GM21619 (cell line): ENCODE results near the gene DOCK3.
A peak's percentile ranks its signal among the peaks of the same experiment; 100 is the strongest.
"Not testable (repeated sequence)": the region's sequence is repeated elsewhere in the genome, so short reads cannot be mapped to it uniquely, and the experiment has no call there.

ENCODE experiments used
- ATAC-seq: cut with Tn5 transposase; IDR thresholded peaks from one replicate; pipeline ENCODE4 v1.9.1; 2021; ENCODE audit not compliant: unreplicated experiment

The DOCK3 gene

GRCh38 chr3:50971487-50971924 lies 296.8 kb downstream of the DOCK3 start:
- ATAC-seq: peak; percentile 72

DNA sequence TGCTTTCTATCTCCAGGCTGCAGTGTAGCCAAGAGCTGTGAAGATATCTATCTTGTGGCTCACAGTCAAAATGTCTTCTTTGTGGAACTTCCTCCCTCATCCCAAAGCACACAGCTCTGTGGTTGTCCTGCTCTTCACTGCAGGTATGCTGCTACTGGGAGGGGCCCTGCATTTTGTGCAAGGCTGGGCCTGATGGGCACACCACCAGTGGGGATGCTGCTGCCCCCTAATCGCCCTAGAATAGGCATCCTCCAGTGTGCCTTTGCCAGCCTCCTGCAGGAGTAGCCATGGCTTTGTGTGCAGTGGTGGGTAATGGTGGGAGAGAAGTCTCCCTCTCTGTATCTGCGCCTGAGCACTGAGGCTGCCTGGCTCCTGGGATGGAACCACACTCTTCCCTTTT lies 297.3 kb downstream of the DOCK3 start:
- no peak for ATAC-seq

GRCh38 chr3:50978586-50978985 lies 303.9 kb downstream of the DOCK3 start:
- ATAC-seq: not testable (repeated sequence)

GRCh38 chr3:50978991-50979667 lies 304.4 kb downstream of the DOCK3 start:
- ATAC-seq: no peak

DNA sequence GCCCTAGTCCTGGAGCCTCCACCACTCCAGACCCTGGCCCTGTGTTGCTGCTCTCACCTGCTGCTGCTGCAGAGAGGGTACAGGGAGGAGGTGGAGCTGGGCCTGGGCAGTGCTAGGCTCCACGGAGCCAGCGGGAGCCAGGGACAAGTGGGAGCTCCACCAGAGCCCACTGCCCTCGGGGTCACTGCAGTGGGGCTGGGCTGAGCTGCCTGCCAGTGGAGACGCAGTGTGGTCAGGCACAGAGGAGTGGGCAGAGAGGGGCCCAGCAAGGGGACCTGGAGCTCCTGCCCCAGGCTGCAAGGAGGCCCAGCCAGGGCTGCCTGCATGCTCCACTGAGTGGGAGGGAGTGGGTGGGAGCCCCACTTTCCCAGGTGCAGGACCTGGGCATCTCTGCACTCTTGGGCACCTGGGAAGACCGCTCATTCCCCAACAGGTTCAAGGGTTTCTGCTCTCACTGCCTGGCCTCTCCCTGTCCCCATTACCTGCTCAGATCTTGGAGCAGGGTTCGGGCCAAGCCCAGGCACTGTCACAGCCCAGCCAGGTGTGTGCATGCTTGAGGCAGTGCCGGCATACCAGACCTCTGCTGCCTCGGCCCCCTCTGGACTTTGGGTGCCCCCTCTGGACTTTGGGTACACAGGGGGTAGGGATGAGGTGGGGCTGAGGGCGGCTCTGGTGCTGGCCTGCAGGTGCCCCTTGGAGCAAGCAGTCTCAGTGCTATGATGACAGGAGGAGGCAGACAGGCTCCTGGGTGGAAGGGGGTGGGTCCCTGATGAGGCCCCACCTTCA lies 308.0 kb downstream of the DOCK3 start:
- ATAC-seq: no peak

- ATAC-seq: no peak
Measured at GRCh38 chr3:50983887-50984286, 309.2 kb downstream of the DOCK3 start.

DNA sequence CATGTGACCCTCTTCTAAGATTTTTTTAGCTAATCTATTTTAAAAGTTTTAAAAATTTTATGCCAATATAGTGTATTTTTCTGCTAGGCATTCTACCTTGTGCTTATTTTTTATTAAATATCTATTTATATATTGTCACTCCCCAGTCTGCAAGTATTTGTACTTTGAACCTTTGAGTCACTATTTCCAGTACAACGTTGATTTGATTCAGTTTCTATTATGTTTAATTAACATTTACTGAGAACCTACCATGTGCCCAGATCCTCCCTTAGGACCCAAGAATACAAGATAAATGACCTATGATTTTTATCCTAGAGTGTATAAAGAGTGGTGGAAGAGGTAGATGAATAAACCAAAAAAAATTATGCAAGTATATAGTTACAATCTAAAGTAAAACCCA lies 311.2 kb downstream of the DOCK3 start:
- no peak for ATAC-seq

GRCh38 chr3:50986726-50987125 lies 312.0 kb downstream of the DOCK3 start:
- ATAC-seq: no peak

DNA sequence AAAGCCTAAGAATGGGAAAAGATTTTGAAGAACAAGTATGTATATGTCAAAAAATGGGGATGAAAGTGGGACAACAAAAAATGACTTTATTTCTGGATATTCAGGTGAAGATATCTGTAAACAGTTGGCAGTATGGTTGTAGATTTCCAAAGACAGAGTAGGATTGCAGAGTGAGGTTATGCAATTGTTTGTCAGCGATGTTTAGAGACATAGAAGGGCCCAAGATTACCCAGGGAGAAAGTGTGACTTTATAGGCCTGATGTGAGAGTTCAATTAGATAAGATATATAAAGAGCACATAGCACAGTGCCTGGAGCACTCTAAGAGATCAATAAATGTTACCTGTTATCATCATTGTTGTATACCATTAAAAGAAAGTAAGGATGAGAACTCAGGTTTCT lies 319.8 kb downstream of the DOCK3 start:
- ATAC-seq: no peak

DNA sequence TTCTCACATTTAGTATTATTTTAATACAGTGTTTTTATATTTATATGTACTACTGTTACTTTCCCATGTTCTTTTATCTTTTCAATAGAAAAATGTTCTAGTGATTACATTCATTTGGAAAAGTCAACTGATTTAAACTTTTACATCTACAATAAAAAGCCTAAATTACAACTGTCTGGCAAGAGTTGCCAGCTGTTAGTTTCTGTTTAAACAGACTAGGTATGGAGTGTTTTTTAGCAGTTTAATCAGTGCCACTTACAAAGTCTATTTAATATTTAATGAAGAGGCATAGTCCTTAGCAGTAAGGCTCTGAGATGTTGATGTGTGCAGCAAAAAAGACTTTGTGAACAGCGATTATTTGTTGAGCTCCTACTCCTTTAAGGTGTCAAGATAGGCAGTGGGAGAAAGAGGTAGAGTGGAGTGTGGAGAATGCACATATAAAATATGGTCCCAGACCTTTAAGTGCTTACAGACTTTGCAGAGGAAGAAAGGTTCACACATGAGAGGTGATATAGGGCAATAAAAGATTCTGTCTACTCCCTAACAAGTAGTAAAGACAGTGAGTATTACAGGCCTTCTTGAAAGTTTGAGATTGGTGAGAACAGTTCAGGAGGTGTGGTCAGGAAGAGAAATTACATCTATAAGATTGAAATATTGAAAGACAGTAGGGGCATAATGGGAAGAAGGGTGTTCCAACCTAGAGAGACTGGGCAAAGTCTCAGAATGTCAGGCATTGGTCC lies 320.5 kb downstream of the DOCK3 start:
- no peak for ATAC-seq

DNA sequence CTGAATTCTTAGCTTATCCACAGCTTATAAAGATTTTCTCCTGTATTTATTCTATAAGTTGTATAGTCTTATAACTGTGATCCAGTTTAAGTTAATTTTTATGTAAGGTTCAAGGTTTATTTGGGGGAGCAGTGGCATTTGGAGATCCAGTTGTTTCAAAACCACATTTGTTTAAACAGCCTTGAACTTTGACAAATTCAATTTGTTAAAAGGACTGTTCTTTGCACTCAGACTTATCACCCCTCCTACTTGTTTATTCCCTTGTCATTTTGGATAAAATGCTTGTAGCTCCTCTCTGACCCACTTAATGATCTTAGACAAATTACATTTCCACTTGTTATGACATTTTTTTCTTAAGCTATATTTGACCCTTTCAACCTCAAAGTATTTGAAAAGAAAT lies 327.8 kb downstream of the DOCK3 start:
- ATAC-seq: no peak

DNA sequence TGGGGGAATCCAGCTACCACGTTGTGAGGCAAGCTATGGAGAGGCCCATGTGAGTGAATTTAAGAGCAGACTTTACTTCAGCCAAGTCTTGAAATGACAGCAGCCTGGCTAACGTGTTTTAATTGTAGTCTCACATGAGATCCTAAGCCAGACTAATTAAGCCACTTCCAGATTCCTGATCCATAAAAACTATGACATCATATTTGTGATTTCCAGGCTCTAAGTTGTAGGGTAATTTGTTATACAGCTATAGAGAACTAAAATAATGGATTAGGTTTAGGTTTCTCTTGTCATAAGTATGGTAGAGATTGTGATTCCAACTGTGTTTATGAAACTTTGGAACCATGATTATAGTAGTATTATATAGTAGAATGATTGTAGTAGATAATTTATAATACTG lies 329.5 kb downstream of the DOCK3 start:
- ATAC-seq: no peak

DNA sequence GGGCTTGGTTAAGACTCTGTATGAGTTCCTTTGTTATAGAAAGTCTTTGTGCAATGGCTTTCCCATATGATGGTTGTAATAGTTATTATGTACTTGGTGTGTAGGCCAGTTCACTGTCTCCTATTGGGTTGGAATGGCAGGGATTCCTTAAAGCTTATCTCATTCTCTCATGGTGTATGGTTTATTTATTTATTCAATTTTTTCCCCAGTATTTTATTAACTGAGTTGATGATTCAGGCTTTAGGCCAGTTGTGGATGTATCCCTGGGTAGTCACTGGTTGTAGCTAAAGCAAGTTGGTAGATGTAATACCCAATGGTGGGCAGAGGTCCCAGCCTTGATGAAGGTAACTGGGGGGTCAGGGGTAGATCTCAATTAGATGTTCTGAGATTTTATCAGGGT lies 349.4 kb downstream of the DOCK3 start:
- ATAC-seq: no peak

GRCh38 chr3:51024765-51025632 lies 350.3 kb downstream of the DOCK3 start:
- ATAC-seq: no peak

GRCh38 chr3:51031666-51032065 lies 356.9 kb downstream of the DOCK3 start:
- ATAC-seq: no peak

DNA sequence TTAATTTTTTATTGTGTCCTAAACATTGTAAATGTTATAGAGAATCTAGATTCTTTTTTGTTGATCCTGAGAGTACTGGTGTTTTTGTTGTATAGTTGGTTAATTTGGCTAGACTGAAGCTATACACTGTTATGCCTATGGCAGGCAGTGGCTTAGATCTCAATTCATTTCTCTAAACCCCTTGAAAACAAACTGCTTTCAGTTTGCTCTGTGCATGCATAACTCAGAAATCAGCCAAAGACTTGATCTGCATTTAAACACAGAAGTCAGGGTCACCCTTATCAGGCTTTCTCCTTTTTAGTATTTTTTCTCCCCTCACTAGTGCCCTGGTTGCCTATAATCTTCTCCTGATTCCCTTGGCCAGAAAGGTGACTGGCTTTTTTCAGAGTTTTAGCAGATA lies 360.9 kb downstream of the DOCK3 start:
- no peak for ATAC-seq

DNA sequence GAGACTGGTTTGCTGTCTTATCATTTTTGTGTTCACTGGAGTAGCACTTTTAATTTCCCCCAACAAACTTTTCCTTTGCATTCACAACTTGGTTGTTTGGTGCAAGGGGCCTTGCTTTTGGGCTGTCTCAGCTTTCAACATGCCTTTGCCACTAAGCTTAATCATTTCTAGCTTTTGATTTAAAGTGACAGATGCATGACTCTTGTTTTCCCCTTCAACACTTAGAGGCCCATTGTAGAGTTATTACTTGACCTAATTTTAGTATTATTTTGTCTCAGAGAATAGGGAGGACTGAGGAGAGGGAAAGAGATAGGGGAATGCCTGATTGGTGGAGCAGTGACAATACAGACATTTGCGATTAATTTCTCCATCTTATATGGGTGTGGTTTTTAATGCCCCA lies 370.3 kb downstream of the DOCK3 start:
- no peak for ATAC-seq

- ATAC-seq: no peak
Measured at GRCh38 chr3:51052562-51052961, 377.8 kb downstream of the DOCK3 start.

DNA sequence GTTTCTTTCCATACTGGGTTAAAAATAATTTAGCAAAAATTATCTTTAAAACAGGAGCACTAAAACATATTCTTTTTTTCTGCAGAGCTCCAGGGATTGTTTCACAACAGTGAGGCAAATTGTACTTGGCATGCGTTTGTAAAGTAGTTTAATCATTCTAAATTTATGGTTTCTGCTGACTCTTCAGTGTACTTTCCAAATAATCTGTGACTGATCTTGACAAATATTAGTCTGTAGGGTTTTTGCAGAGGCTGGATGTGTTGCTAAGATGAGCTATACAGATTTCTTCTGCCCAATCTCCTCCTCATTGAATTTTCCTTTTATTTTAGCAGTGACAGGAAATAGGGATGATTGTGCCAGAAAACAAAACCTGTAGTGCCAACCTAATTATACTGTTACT lies 382.4 kb downstream of the DOCK3 start:
- ATAC-seq: no peak

DNA sequence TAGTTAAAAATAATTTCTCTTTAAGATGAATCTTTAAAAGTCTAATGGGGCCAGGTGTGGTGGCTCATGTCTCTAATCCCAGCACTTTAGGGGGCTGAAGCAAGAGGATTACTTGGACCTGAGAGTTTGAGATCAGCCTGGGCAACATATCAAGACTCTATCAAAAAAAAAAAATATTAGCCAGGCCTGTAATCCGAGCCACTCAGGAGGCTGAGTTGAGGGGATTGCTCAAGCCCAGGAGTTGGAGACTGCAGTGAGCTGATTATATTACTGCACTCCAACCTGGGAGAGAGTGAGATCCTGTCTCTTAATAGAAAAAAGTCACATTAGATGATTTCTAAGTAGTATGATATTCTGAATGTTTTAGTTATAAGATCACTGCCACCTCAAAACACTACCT lies 388.3 kb downstream of the DOCK3 start:
- no peak for ATAC-seq

- no peak for ATAC-seq
Measured at GRCh38 chr3:51075221-51075775, 400.6 kb downstream of the DOCK3 start.
